NCI-H1436 (cell line): ENCODE measurements around the gene RBBP8NL.

Experiments used
- DNase-seq: peaks from one replicate; lab custom pipeline; 2025; lab: John Stamatoyannopoulos, UW

Gene RBBP8NL

GRCh38 chr20:62363920-62364851 lies 63.2 kb downstream of the RBBP8NL start:
- no peak for DNase-seq

- DNase-seq: no peak
These were observed 64.1 kb downstream of the RBBP8NL start for GRCh38 chr20:62362991-62363919.

- no peak for DNase-seq
These were observed 64.8 kb downstream of the RBBP8NL start for GRCh38 chr20:62362590-62362940.

GRCh38 chr20:62361799-62362589 lies 65.3 kb downstream of the RBBP8NL start:
- DNase-seq: no peak

- DNase-seq: no peak
These were observed 66.2 kb downstream of the RBBP8NL start for GRCh38 chr20:62360854-62361798.
